Measurements from ENCODE around the gene GNG7. TPM values are rescaled to one million over a fixed set of nuclear protein-coding genes. Genes with fewer than 3 reads are reported as not detected.

Gene GNG7
- total RNA-seq = 1 to 10 TPM in 6 of 8 experiments, under 1 TPM in 2; 0.20 to 8.1 (median 1.2) TPM

- WGBS, 10 experiments = 11 to 20% methylated on average over 4 to 6 of the region's 77 CpGs; no CpG with 5 or more reads in 8 of the 10 experiments
- Histone ChIP-seq H3K4me1 (replicated peaks in 1 of 2) (peaks cover 0 to 12% of the 10 kb centered on the region in 2 donors), H3K4me3 (peak within 1 kb of the TSS; percentile 43 to 70 (median 49)), H3K27ac (no peak within 1 kb of the TSS)
- in situ Hi-C loops (cut with MboI; ENCODE audit: low pct_unique_long_range_greater_than_20kb in 2 of 9, low sequenced_read_pairs in 9 of 9, unreplicated experiment in 9 of 9) = no loop called here
- peak; percentile 97 to 100 (median 99) for ATAC-seq (replicated peaks in 6 of 8)
These were observed at the start of gene GNG7 for GRCh38 chr19:2702170-2703076. TSS of gene GNG7 (minus strand) at chr19:2702694. CDS start at chr19:2520688, 182,006 bp downstream.

- in situ Hi-C loops (cut with MboI; ENCODE audit: low pct_unique_long_range_greater_than_20kb in 2 of 9, low sequenced_read_pairs in 9 of 9, unreplicated experiment in 9 of 9) = no loop called here
- WGBS, 10 experiments = 79 to 88% (median 81%) methylated on average over 5 to 20 of the region's 21 CpGs; no CpG with 5 or more reads in 7 of the 10 experiments
- no peak for ATAC-seq (replicated peaks in 6 of 8)
These were observed 48.9 kb upstream of the GNG7 start for GRCh38 chr19:2751438-2751830.

GRCh38 chr19:2750808-2751437, 48.4 kb upstream of the GNG7 start:
- no peak overlapping the region for H3K27ac ChIP-seq
- no peaks in the 10 kb centered on the region for H3K4me1 ChIP-seq (replicated peaks in 1 of 2)
- 30 to 100% (median 69%) methylated on average over 2 to 12 of the region's 17 CpGs; no CpG with 5 or more reads in 4 of the 10 experiments for WGBS, 10 experiments
- no peak overlapping the region for H3K4me3 ChIP-seq
- in situ Hi-C loops (cut with MboI; ENCODE audit: low pct_unique_long_range_greater_than_20kb in 2 of 9, low sequenced_read_pairs in 9 of 9, unreplicated experiment in 9 of 9) = no loop called here
- ATAC-seq (replicated peaks in 6 of 8) = no peak

More at GRCh38 chr19:2751438-2751830, 48.9 kb upstream of the GNG7 start:
- H3K4me3 ChIP-seq = no peak overlapping the region
- no peak overlapping the region for H3K27ac ChIP-seq
- no peaks in the 10 kb centered on the region for H3K4me1 ChIP-seq (replicated peaks in 1 of 2)

- H3K4me1 ChIP-seq (replicated peaks in 1 of 2) = no peaks in the 10 kb centered on the region
- no peak for ATAC-seq (replicated peaks in 6 of 8)
- no peak overlapping the region for H3K4me3 ChIP-seq
- in situ Hi-C loops (cut with MboI; ENCODE audit: low pct_unique_long_range_greater_than_20kb in 2 of 9, low sequenced_read_pairs in 9 of 9, unreplicated experiment in 9 of 9) = loop anchor here in 2 of 9 experiments (5.0 to 10.0 kb wide), 2 partner anchors 93 to 95 kb away; no protein-coding TSS in a partner anchor
- H3K27ac ChIP-seq = no peak overlapping the region
- 0 to 100% (median 77%) methylated on average over 1 to 5 of the region's 7 CpGs; no CpG with 5 or more reads in 4 of the 10 experiments for WGBS, 10 experiments
These were observed 44.9 kb upstream of the GNG7 start for GRCh38 chr19:2747349-2747748.

DNA sequence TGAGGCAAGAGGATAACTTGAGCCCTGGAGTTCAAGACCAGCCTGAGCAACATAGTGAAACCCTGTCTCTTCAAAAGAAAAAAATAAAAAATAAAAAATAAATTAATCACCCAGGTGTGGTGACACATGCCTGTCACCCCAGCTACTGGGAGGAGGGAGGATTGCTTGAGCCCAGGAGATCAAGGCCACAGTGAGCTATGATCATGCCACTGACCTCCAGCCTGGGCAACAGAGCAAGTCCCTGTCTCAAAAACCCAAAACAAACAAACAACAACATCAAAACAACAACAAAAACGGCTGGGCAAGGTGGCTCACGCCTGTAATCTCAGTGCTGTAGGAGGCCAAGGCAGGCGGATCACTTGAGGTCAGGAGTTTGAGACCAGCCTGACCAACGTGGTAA, 41.6 kb upstream of the GNG7 start:
- 0 to 20% (median 11%) methylated on average over 1 to 4 of the region's 4 CpGs; no CpG with 5 or more reads in 2 of the 10 experiments for WGBS, 10 experiments
- H3K4me1 ChIP-seq (replicated peaks in 1 of 2) = peaks cover 0 to 2% of the 10 kb centered on the region in 2 donors
- no peak for ATAC-seq (replicated peaks in 6 of 8)
- no peak overlapping the region for H3K27ac ChIP-seq
- in situ Hi-C loops (cut with MboI; ENCODE audit: low pct_unique_long_range_greater_than_20kb in 2 of 9, low sequenced_read_pairs in 9 of 9, unreplicated experiment in 9 of 9) = loop anchor here in 1 of 9 experiments (10.0 kb wide), 1 partner anchor 89 kb away; no protein-coding TSS in a partner anchor
- H3K4me3 ChIP-seq = no peak overlapping the region

GRCh38 chr19:2743099-2743498, 40.6 kb upstream of the GNG7 start:
- WGBS, 10 experiments = 6 to 80% (median 47%) methylated on average over 1 to 8 of the region's 8 CpGs; no CpG with 5 or more reads in 1 of the 10 experiments
- H3K4me3 ChIP-seq = no peak overlapping the region
- ATAC-seq (replicated peaks in 6 of 8) = no peak
- in situ Hi-C loops (cut with MboI; ENCODE audit: low pct_unique_long_range_greater_than_20kb in 2 of 9, low sequenced_read_pairs in 9 of 9, unreplicated experiment in 9 of 9) = loop anchor here in 1 of 9 experiments (10.0 kb wide), 1 partner anchor 88 kb away; no protein-coding TSS in a partner anchor
- peaks cover 0 to 4% of the 10 kb centered on the region in 2 donors for H3K4me1 ChIP-seq (replicated peaks in 1 of 2)
- no peak overlapping the region for H3K27ac ChIP-seq

GRCh38 chr19:2740314-2740656, 37.8 kb upstream of the GNG7 start:
- peak overlapping the region; percentile 3 to 92 (median 80) for H3K4me3 ChIP-seq
- in situ Hi-C loops (cut with MboI; ENCODE audit: low pct_unique_long_range_greater_than_20kb in 2 of 9, low sequenced_read_pairs in 9 of 9, unreplicated experiment in 9 of 9) = loop anchor here in 1 of 9 experiments (10.0 kb wide), 1 partner anchor 85 kb away; no protein-coding TSS in a partner anchor
- H3K27ac ChIP-seq = no peak overlapping the region
- WGBS, 10 experiments = 23 to 97% (median 59%) methylated on average over 3 to 13 of the region's 13 CpGs; no CpG with 5 or more reads in 2 of the 10 experiments
- H3K4me1 ChIP-seq (replicated peaks in 1 of 2) = peaks cover 0 to 4% of the 10 kb centered on the region in 2 donors
- no peak for ATAC-seq (replicated peaks in 6 of 8)

- peak; percentile 98 to 100 (median 99) for ATAC-seq (replicated peaks in 6 of 8)
- 0 to 4% (median 2%) methylated on average over 3 to 11 of the region's 64 CpGs; no CpG with 5 or more reads in 4 of the 10 experiments for whole genome bisulfite sequencing, 10 experiments
- in situ Hi-C loops (cut with MboI; ENCODE audit: low pct_unique_long_range_greater_than_20kb in 2 of 9, low sequenced_read_pairs in 9 of 9, unreplicated experiment in 9 of 9) = loop anchor here in 1 of 9 experiments (10.0 kb wide), 1 partner anchor 85 kb away; no protein-coding TSS in a partner anchor
- H3K4me1 ChIP-seq (replicated peaks in 1 of 2) = peaks cover 2 to 4% of the 10 kb centered on the region in 2 donors
- H3K4me3 ChIP-seq = peak within 1 kb of the TSS; percentile 69 to 92 (median 85)
- H3K27ac ChIP-seq = peak within 1 kb of the TSS; percentile 66 to 87
These were observed 37.3 kb upstream of the GNG7 start, which contains the start of gene SLC39A3 for GRCh38 chr19:2739602-2740313. TSS of gene SLC39A3 (minus strand) at chr19:2740017. CDS start at chr19:2737257, 2,760 bp downstream.

DNA sequence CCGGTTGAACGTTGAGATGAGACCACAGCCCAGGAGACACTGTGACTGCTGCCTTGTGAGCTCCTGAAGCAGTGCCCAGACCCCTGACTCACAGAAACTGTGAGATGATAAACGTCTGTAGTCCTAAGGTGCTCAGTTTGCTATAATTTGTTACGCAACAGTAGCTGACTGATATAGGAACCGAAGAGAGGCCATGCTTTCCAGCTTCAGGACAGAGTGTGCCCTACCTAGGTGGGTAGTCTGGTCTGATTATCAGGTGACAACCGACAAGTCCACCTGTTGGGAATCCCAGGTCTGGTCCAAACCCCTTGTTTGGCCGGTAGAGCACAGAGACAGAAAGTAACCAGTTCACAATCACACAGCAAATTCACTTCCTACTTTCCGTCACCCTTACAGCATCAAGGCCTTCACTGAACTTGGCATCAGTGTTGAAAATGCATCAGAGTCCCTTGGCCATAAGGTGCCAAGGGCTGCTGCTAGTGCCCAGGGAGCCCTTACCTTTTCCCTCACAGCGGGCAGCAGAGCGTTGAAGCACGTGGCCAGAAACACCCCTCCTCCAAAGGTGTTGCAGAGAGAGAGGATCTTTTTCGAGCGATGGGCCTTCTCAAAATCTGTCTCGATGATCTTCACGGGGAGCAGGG, 34.2 kb upstream of the GNG7 start:
- WGBS, 10 experiments = 80 to 100% (median 98%) methylated on average over 1 to 10 of the region's 15 CpGs; no CpG with 5 or more reads in 3 of the 10 experiments
- no peak overlapping the region for H3K27ac ChIP-seq
- H3K4me3 ChIP-seq = no peak overlapping the region
- no peak for ATAC-seq (replicated peaks in 6 of 8)
- in situ Hi-C loops (cut with MboI; ENCODE audit: low pct_unique_long_range_greater_than_20kb in 2 of 9, low sequenced_read_pairs in 9 of 9, unreplicated experiment in 9 of 9) = no loop called here
- peaks cover 11 to 16% of the 10 kb centered on the region in 2 donors for H3K4me1 ChIP-seq (replicated peaks in 1 of 2)

- no peak for ATAC-seq (replicated peaks in 6 of 8)
- Histone ChIP-seq H3K27ac (no peak overlapping the region), H3K4me3 (no peak overlapping the region), H3K4me1 (replicated peaks in 1 of 2) (peaks cover 16 to 18% of the 10 kb centered on the region in 2 donors)
- in situ Hi-C loops (cut with MboI; ENCODE audit: low pct_unique_long_range_greater_than_20kb in 2 of 9, low sequenced_read_pairs in 9 of 9, unreplicated experiment in 9 of 9) = no loop called here
- WGBS, 10 experiments = 88 to 91% methylated on average over 4 to 9 of the region's 12 CpGs; no CpG with 5 or more reads in 8 of the 10 experiments
These were observed 32.9 kb upstream of the GNG7 start for GRCh38 chr19:2735374-2735773.

DNA sequence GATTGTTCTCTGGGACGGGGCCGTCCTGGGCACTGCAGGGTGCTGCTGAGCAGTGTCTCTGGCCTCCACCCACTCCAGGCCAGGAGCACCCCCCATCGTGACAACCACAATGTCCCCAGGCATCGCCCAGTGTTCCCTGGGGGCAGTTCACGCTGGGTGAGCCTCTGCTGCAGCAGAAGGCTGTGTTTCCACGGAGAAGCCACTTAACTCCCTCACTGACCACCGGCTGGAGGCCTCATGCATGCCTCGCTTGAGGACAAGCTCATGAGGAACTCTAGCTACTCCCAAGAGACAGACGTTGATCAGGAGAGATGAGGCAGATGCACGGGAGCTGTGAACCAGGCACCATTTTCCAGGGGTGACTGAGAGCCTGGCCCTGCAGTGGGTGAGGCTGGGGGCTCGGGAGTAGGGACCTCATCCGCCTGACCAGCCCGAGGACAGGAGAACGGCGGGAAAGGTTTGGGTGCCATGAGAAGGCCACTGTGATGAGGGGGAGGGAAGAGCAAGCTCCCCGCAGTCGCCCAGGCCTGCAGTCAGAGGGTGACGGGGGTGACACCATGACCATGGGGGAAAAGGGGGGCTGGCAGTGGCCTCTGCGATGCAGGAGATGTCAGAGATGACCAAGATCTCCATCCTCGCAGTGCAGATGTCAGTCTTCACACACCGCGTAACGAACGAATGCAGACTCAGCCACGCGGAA, 32.2 kb upstream of the GNG7 start:
- ATAC-seq (replicated peaks in 6 of 8) = peak in 2 of 8 experiments; percentile 4 to 13
- peaks cover 16 to 18% of the 10 kb centered on the region in 2 donors for H3K4me1 ChIP-seq (replicated peaks in 1 of 2)
- H3K4me3 ChIP-seq = no peak overlapping the region
- WGBS, 10 experiments = 70 to 90% (median 90%) methylated on average over 2 to 4 of the region's 26 CpGs; no CpG with 5 or more reads in 6 of the 10 experiments
- peak overlapping the region; percentile 30 to 71 for H3K27ac ChIP-seq
- in situ Hi-C loops (cut with MboI; ENCODE audit: low pct_unique_long_range_greater_than_20kb in 2 of 9, low sequenced_read_pairs in 9 of 9, unreplicated experiment in 9 of 9) = no loop called here
